ENCODE measurements around the gene SCFD2.

GRCh38 chr4:52833941-52834525 is 531.8 kb downstream of the SCFD2 start:
- TF ChIP-seq POLR2A (IDR thresholded peaks at IDR 0.05) = no peak
- no peak for TF ChIP-seq CTCF (IDR thresholded peaks at IDR 0.05)
